ENCODE data around the gene TSPAN3. TPM values are rescaled to one million over a fixed set of nuclear protein-coding genes. Genes with fewer than 3 reads are reported as not detected.

The TSPAN3 gene
- total RNA-seq, 1 donor from 2014 or later: 259 TPM

- Mint-ChIP-seq H3K4me1 (peaks cover 51% of the 10 kb centered on the region), H3K4me3 (no peak overlapping the region), H3K27me3 (ENCODE audit: low read depth) (no peaks in the 10 kb centered on the region), H3K36me3 (ENCODE audit: low read depth) (no peaks in the 10 kb centered on the region), H3K9me3 (no peaks in the 10 kb centered on the region), H3K27ac (ENCODE audit: unreplicated experiment) (no peak overlapping the region)
- no peak for TF ChIP-seq CTCF (conservative IDR thresholded peaks at IDR 0.05)
- no peak for DNase-seq (ENCODE audit: low read depth, low spot score)
Measured at GRCh38 chr15:77063249-77063648, 7.7 kb downstream of the TSPAN3 start.

GRCh38 chr15:77060546-77060945 is 10.4 kb downstream of the TSPAN3 start:
- DNase-seq (ENCODE audit: low read depth, low spot score): no peak
- Mint-ChIP-seq H3K27me3 (ENCODE audit: low read depth) (no peaks in the 10 kb centered on the region), H3K4me1 (peaks cover 40% of the 10 kb centered on the region), H3K4me3 (no peak overlapping the region), H3K36me3 (ENCODE audit: low read depth) (no peaks in the 10 kb centered on the region), H3K27ac (ENCODE audit: unreplicated experiment) (no peak overlapping the region), H3K9me3 (no peaks in the 10 kb centered on the region)
- TF ChIP-seq CTCF (conservative IDR thresholded peaks at IDR 0.05): no peak

GRCh38 chr15:77059786-77060361 is 11.0 kb downstream of the TSPAN3 start:
- Mint-ChIP-seq H3K27me3 (ENCODE audit: low read depth) (no peaks in the 10 kb centered on the region), H3K4me1 (peaks cover 37% of the 10 kb centered on the region), H3K27ac (ENCODE audit: unreplicated experiment) (no peak overlapping the region), H3K4me3 (no peak overlapping the region), H3K9me3 (no peaks in the 10 kb centered on the region), H3K36me3 (ENCODE audit: low read depth) (no peaks in the 10 kb centered on the region)
- DNase-seq (ENCODE audit: low read depth, low spot score): no peak
- TF ChIP-seq CTCF (conservative IDR thresholded peaks at IDR 0.05): no peak

GRCh38 chr15:77058468-77058867 is 12.4 kb downstream of the TSPAN3 start:
- peaks cover 40% of the 10 kb centered on the region for H3K4me1 Mint-ChIP-seq
- no peak overlapping the region for H3K27ac Mint-ChIP-seq (ENCODE audit: unreplicated experiment)

GRCh38 chr15:77057685-77058084 is 13.2 kb downstream of the TSPAN3 start:
- Mint-ChIP-seq H3K4me1 (peaks cover 40% of the 10 kb centered on the region), H3K27ac (ENCODE audit: unreplicated experiment) (no peak overlapping the region), H3K9me3 (no peaks in the 10 kb centered on the region), H3K4me3 (no peak overlapping the region), H3K36me3 (ENCODE audit: low read depth) (peaks cover 5% of the 10 kb centered on the region), H3K27me3 (ENCODE audit: low read depth) (no peaks in the 10 kb centered on the region)
- no peak for DNase-seq (ENCODE audit: low read depth, low spot score)
- TF ChIP-seq CTCF (conservative IDR thresholded peaks at IDR 0.05): no peak

More at GRCh38 chr15:77058468-77058867, 12.4 kb downstream of the TSPAN3 start:
- no peak for DNase-seq (ENCODE audit: low read depth, low spot score)
- no peaks in the 10 kb centered on the region for H3K27me3 Mint-ChIP-seq (ENCODE audit: low read depth)
- no peak for TF ChIP-seq CTCF (conservative IDR thresholded peaks at IDR 0.05)
- H3K9me3 Mint-ChIP-seq: no peaks in the 10 kb centered on the region
- no peak overlapping the region for H3K4me3 Mint-ChIP-seq
- peaks cover 5% of the 10 kb centered on the region for H3K36me3 Mint-ChIP-seq (ENCODE audit: low read depth)
